KBM-7 (cell line): Measurements from ENCODE around the gene CACNB4.
A peak's percentile ranks its signal among the peaks of the same experiment; 100 is the strongest.
"Not testable (repeated sequence)": the region's sequence is repeated elsewhere in the genome, so short reads cannot be mapped to it uniquely, and the experiment has no call there.

Experiments used
- DNase-seq: peaks from one replicate; pipeline ENCODE4 v3.0.0-alpha.2; 2015
- in situ Hi-C: fragments of 300-500 bp; cut with MboI; formaldehyde crosslinking; loops from 2 replicates; pipeline ENCODE4 v1.14.3; 2020; ENCODE audit warnings: low sequenced_read_pairs, low pct_unique_long_range_greater_than_20kb, mixed read lengths

Gene CACNB4

GRCh38 chr2:151994178-151994577 is 104.7 kb downstream of the CACNB4 start:
- in situ Hi-C loops, DNase-seq: not testable (repeated sequence)

- DNase-seq, result no peak
- in situ Hi-C loops, result no loop called here
Measured at GRCh38 chr2:151991010-151991409, 107.8 kb downstream of the CACNB4 start.

- in situ Hi-C loops, result no loop called here
- no peak for DNase-seq
Measured at GRCh38 chr2:151989378-151989777, 109.5 kb downstream of the CACNB4 start.

- no peak for DNase-seq
- in situ Hi-C loops, result no loop called here
Measured at GRCh38 chr2:151987484-151987883, 111.4 kb downstream of the CACNB4 start.

GRCh38 chr2:151984424-151985083 is 114.3 kb downstream of the CACNB4 start:
- no peak for DNase-seq
- in situ Hi-C loops, result no loop called here

GRCh38 chr2:151983221-151983620 is 115.6 kb downstream of the CACNB4 start:
- DNase-seq, result no peak
- in situ Hi-C loops, result no loop called here

- DNase-seq, result no peak
- in situ Hi-C loops, result no loop called here
Measured at GRCh38 chr2:151981886-151982285, 117.0 kb downstream of the CACNB4 start.

GRCh38 chr2:151979694-151980093 is 119.2 kb downstream of the CACNB4 start:
- in situ Hi-C loops, result no loop called here
- peak; percentile 8 for DNase-seq

- in situ Hi-C loops, result no loop called here
- no peak for DNase-seq
Measured at GRCh38 chr2:151978709-151979108, 120.1 kb downstream of the CACNB4 start.

- in situ Hi-C loops, result no loop called here
- no peak for DNase-seq
Measured at GRCh38 chr2:151977631-151978030, 121.2 kb downstream of the CACNB4 start.

- in situ Hi-C loops, result no loop called here
- DNase-seq, result no peak
Measured at GRCh38 chr2:151976945-151977353, 121.9 kb downstream of the CACNB4 start.

- in situ Hi-C loops, result no loop called here
- no peak for DNase-seq
Measured at GRCh38 chr2:151975460-151976414, 123.1 kb downstream of the CACNB4 start.

GRCh38 chr2:151974988-151975387 is 123.9 kb downstream of the CACNB4 start:
- in situ Hi-C loops, result no loop called here
- DNase-seq, result no peak

GRCh38 chr2:151973901-151974199 is 125.0 kb downstream of the CACNB4 start:
- DNase-seq, result peak; percentile 9
- in situ Hi-C loops, result no loop called here

- in situ Hi-C loops, result no loop called here
- no peak for DNase-seq
Measured at GRCh38 chr2:151973013-151973900, 125.6 kb downstream of the CACNB4 start.

- in situ Hi-C loops, result no loop called here
Measured at GRCh38 chr2:151972241-151973012, 126.4 kb downstream of the CACNB4 start.

GRCh38 chr2:151971301-151972051 is 127.4 kb downstream of the CACNB4 start:
- DNase-seq, result no peak
- in situ Hi-C loops, result no loop called here

More at GRCh38 chr2:151972241-151973012, 126.4 kb downstream of the CACNB4 start:
- no peak for DNase-seq

- in situ Hi-C loops, result no loop called here
- DNase-seq, result no peak
Measured at GRCh38 chr2:151968770-151969470, 129.9 kb downstream of the CACNB4 start.
